ENCODE data around the gene SNCAIP.

The SNCAIP gene

DNA sequence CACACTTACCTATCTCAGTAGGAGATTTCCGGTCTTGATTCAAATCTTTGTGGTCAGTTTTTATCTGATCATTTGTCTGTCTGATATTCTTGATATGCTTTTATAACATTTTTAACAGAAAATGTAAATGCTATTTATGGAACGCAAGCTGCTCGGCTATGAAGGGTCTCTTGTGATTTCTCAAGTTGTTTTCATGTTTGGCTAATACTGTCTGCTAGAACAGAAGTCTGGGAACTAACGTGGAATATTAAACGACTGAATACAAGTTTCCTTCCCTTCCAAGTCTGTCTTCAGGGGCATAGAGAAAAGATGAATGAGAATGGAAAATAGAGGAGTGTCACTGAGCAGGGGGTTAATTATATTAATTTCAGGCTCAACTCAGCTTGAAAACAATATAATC, 27.6 kb downstream of the SNCAIP start:
- ATAC-seq = no peak
- TF ChIP-seq ZNF8 (CRISPR knock-in tag; IDR thresholded peaks at IDR 0.05) = no peak
- no peak for TF ChIP-seq TCF4 (CRISPR knock-in tag; IDR thresholded peaks at IDR 0.05; ENCODE audit: borderline replicate concordance)
- TF ChIP-seq SNAI2 (CRISPR knock-in tag; IDR thresholded peaks at IDR 0.05) = no peak
- TF ChIP-seq, protein P1, sequence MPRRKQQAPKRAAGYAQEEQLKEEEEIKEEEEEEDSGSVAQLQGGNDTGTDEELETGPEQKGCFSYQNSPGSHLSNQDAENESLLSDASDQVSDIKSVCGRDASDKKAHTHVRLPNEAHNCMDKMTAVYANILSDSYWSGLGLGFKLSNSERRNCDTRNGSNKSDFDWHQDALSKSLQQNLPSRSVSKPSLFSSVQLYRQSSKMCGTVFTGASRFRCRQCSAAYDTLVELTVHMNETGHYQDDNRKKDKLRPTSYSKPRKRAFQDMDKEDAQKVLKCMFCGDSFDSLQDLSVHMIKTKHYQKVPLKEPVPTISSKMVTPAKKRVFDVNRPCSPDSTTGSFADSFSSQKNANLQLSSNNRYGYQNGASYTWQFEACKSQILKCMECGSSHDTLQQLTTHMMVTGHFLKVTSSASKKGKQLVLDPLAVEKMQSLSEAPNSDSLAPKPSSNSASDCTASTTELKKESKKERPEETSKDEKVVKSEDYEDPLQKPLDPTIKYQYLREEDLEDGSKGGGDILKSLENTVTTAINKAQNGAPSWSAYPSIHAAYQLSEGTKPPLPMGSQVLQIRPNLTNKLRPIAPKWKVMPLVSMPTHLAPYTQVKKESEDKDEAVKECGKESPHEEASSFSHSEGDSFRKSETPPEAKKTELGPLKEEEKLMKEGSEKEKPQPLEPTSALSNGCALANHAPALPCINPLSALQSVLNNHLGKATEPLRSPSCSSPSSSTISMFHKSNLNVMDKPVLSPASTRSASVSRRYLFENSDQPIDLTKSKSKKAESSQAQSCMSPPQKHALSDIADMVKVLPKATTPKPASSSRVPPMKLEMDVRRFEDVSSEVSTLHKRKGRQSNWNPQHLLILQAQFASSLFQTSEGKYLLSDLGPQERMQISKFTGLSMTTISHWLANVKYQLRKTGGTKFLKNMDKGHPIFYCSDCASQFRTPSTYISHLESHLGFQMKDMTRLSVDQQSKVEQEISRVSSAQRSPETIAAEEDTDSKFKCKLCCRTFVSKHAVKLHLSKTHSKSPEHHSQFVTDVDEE (CRISPR knock-in tag; IDR thresholded peaks at IDR 0.05) = no peak
- no peak for TF ChIP-seq ESRRG (CRISPR knock-in tag; IDR thresholded peaks at IDR 0.05)
- no peak for TF ChIP-seq ISL1 (CRISPR knock-in tag; IDR thresholded peaks at IDR 0.05)
- TF ChIP-seq, protein P2, sequence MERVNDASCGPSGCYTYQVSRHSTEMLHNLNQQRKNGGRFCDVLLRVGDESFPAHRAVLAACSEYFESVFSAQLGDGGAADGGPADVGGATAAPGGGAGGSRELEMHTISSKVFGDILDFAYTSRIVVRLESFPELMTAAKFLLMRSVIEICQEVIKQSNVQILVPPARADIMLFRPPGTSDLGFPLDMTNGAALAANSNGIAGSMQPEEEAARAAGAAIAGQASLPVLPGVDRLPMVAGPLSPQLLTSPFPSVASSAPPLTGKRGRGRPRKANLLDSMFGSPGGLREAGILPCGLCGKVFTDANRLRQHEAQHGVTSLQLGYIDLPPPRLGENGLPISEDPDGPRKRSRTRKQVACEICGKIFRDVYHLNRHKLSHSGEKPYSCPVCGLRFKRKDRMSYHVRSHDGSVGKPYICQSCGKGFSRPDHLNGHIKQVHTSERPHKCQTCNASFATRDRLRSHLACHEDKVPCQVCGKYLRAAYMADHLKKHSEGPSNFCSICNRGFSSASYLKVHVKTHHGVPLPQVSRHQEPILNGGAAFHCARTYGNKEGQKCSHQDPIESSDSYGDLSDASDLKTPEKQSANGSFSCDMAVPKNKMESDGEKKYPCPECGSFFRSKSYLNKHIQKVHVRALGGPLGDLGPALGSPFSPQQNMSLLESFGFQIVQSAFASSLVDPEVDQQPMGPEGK (CRISPR knock-in tag; IDR thresholded peaks at IDR 0.05; ENCODE audit: borderline replicate concordance) = no peak
- no peak for TF ChIP-seq PPARA (CRISPR knock-in tag; IDR thresholded peaks at IDR 0.05; ENCODE audit: borderline replicate concordance)
- TF ChIP-seq BACH2 (CRISPR knock-in tag; IDR thresholded peaks at IDR 0.05; ENCODE audit: borderline replicate concordance) = no peak

DNA sequence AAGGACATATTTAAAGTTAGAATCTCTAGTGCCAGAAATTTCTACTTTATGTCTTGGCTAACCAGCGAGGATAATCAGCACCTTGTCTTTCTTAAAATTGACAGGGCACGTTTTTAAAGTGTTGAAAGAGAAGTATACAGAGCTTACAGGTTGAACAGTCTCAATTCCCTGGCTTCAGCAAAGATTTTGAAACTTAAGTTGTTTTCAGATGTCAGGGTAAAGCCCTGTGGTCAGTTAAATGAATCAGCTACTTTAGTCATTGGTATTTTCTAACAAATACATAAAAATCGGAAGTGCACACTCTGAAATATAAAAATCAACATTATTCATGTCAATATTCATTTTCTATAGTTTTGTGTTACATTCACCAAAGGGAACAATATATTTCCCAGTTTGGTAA, 29.1 kb downstream of the SNCAIP start:
- TF ChIP-seq ZNF565 (CRISPR knock-in tag; conservative IDR thresholded peaks at IDR 0.05; ENCODE audit: low read depth) (no peak), ZFP30 (CRISPR knock-in tag; IDR thresholded peaks at IDR 0.05) (no peak), OSR1 (CRISPR knock-in tag; IDR thresholded peaks at IDR 0.05) (no peak), ARNTL (CRISPR knock-in tag; IDR thresholded peaks at IDR 0.05; ENCODE audit: borderline replicate concordance, low read depth) (no peak), ESRRG (CRISPR knock-in tag; IDR thresholded peaks at IDR 0.05) (no peak), BACH2 (CRISPR knock-in tag; IDR thresholded peaks at IDR 0.05; ENCODE audit: borderline replicate concordance) (no peak), RARB (CRISPR knock-in tag; IDR thresholded peaks at IDR 0.05) (no peak), SNAI2 (CRISPR knock-in tag; IDR thresholded peaks at IDR 0.05) (no peak), PPARA (CRISPR knock-in tag; IDR thresholded peaks at IDR 0.05; ENCODE audit: borderline replicate concordance) (no peak), ZNF8 (CRISPR knock-in tag; IDR thresholded peaks at IDR 0.05) (no peak), CSDC2 (CRISPR knock-in tag; IDR thresholded peaks at IDR 0.05) (no peak), ZC3H10 (CRISPR knock-in tag; IDR thresholded peaks at IDR 0.05) (no peak), TCF4 (CRISPR knock-in tag; IDR thresholded peaks at IDR 0.05; ENCODE audit: borderline replicate concordance) (no peak)
- TF ChIP-seq, protein P3, sequence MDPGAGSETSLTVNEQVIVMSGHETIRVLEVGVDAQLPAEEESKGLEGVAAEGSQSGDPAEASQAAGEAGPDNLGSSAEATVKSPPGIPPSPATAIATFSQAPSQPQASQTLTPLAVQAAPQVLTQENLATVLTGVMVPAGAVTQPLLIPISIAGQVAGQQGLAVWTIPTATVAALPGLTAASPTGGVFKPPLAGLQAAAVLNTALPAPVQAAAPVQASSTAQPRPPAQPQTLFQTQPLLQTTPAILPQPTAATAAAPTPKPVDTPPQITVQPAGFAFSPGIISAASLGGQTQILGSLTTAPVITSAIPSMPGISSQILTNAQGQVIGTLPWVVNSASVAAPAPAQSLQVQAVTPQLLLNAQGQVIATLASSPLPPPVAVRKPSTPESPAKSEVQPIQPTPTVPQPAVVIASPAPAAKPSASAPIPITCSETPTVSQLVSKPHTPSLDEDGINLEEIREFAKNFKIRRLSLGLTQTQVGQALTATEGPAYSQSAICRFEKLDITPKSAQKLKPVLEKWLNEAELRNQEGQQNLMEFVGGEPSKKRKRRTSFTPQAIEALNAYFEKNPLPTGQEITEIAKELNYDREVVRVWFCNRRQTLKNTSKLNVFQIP (CRISPR knock-in tag; IDR thresholded peaks at IDR 0.05; ENCODE audit: borderline replicate concordance, low read depth) = no peak
- TF ChIP-seq, protein P4, sequence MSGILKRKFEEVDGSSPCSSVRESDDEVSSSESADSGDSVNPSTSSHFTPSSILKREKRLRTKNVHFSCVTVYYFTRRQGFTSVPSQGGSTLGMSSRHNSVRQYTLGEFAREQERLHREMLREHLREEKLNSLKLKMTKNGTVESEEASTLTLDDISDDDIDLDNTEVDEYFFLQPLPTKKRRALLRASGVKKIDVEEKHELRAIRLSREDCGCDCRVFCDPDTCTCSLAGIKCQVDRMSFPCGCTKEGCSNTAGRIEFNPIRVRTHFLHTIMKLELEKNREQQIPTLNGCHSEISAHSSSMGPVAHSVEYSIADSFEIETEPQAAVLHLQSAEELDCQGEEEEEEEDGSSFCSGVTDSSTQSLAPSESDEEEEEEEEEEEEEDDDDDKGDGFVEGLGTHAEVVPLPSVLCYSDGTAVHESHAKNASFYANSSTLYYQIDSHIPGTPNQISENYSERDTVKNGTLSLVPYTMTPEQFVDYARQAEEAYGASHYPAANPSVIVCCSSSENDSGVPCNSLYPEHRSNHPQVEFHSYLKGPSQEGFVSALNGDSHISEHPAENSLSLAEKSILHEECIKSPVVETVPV (CRISPR knock-in tag; IDR thresholded peaks at IDR 0.05) = no peak
- no peak for ATAC-seq

DNA sequence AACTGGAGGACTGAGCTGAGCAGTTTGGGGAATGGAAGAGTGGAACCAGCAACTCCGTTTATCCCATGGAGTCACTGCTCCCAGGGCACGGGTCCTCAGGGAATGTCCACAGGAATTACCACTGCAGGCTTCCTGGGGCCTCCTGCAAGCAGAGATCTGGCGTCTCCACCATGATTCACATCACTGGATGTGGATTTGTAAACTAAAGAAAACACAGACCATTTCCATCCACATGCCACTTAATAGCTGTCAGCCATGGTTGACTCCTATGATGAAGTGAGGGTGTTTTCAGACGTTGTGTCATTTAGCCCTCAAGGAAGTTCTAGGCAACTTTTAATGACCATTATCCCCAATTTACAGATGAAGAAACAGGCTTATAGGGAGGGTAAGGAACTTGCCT, 30.2 kb downstream of the SNCAIP start:
- no peak for ATAC-seq

More for the DNA sequence above, 30.2 kb downstream of the SNCAIP start:
- no peak for TF ChIP-seq ARNTL (CRISPR knock-in tag; IDR thresholded peaks at IDR 0.05; ENCODE audit: borderline replicate concordance, low read depth)
- TF ChIP-seq, protein P3 (CRISPR knock-in tag; IDR thresholded peaks at IDR 0.05; ENCODE audit: borderline replicate concordance, low read depth) = no peak
- TF ChIP-seq OSR1 (CRISPR knock-in tag; IDR thresholded peaks at IDR 0.05) = no peak
- no peak for TF ChIP-seq GLIS3 (CRISPR knock-in tag; IDR thresholded peaks at IDR 0.05)

Data from SK-N-SH treated with all-trans-retinoic acid at 6 μM for 48 hours (cell line).